Transverse colon (tissue), 4 donors: ENCODE data around the gene CDKN1B. TPM values are rescaled to one million over a fixed set of nuclear protein-coding genes. Genes with fewer than 3 reads are reported as not detected.
"Not testable (repeated sequence)": the region's sequence is repeated elsewhere in the genome, so short reads cannot be mapped to it uniquely, and the experiment has no call there.

Experiments used
- DNase-seq: peaks from one replicate; pipeline ENCODE4 v3.0.0-alpha.2; 2019
- H3K27ac ChIP-seq, 4 donors: fragments of 200-600 bp; sonication (generic); 2 replicates each; pipeline ENCODE4 v1.5.1; 2016 to 2018; ENCODE audit warnings: inconsistent platforms in 4 of 4
- H3K27me3 ChIP-seq: fragments of 200-600 bp; sonication (generic); 2 replicates; pipeline ENCODE4 v1.5.1; 2017; ENCODE audit warnings: inconsistent platforms
- H3K36me3 ChIP-seq, 4 donors: fragments of 200-600 bp; sonication (generic); 2 replicates each; pipeline ENCODE4 v1.5.1; 2017 to 2019; ENCODE audit warnings: inconsistent platforms in 4 of 4
- H3K4me1 ChIP-seq, 4 donors: fragments of 200-600 bp; sonication (generic); 2 replicates each; pipeline ENCODE4 v1.5.1; 2017 to 2020; ENCODE audit warnings: inconsistent platforms in 4 of 4
- H3K4me3 ChIP-seq, 4 donors: fragments of 200-600 bp; sonication (generic); 1 replicate in 1 of 4; 2 replicates in 3 of 4; pipeline versions ENCODE4 v1.5.1 to v1.6.1; 2017 to 2019; ENCODE audit warnings: inconsistent platforms in 4 of 4
- H3K9me3 ChIP-seq, 2 donors: fragments of 200-600 bp; sonication (generic); 2 replicates each; pipeline ENCODE4 v1.5.1; 2017 to 2019; ENCODE audit warnings: inconsistent platforms in 2 of 2
- CTCF ChIP-seq, 5 experiments: fragments of 200-600 bp in 3 of 5; fragments of 450-650 bp in 2 of 5; sonication (generic) in 3 of 5; IDR thresholded peaks; 1 replicate in 2 of 5; 2 replicates in 3 of 5; pipeline ENCODE4 v1.5.1; 2016 to 2017; ENCODE audit warnings: antibody characterized with exemption in 5 of 5, inconsistent platforms in 3 of 5, mild to moderate bottlenecking in 2 of 5, moderate library complexity in 1 of 5
- EP300 ChIP-seq: sonication (generic); formaldehyde crosslinking; IDR thresholded peaks from one replicate; pipeline ENCODE4 v1.6.1; 2017; ENCODE audit warnings: antibody characterized with exemption, low read depth
- POLR2A ChIP-seq: fragments of 450-650 bp; IDR thresholded peaks from one replicate; pipeline ENCODE4 v1.6.1; 2016; ENCODE audit warnings: antibody characterized with exemption, mild to moderate bottlenecking, moderate library complexity
- POLR2AphosphoS5 ChIP-seq, 3 donors: sonication (generic); formaldehyde crosslinking; IDR thresholded peaks; one replicate each; pipeline ENCODE4 v1.6.1; 2016; ENCODE audit warnings: antibody characterized with exemption in 3 of 3
- WGBS, 2 donors: methylation state at CpG; one replicate each; pipeline ENCODE4 v1.1.5; 2018; ENCODE audit warnings: low coverage in 1 of 2; 5-methylcytosine and 5-hydroxymethylcytosine counted together
- in situ Hi-C, 4 donors: fragments of 200-750 bp; cut with MboI; loops; one replicate each; pipeline versions ENCODE4 v1.15.0 to v1.15.1; 2017; ENCODE audit warnings: low sequenced_read_pairs in 3 of 4, low pct_ligation_motif_present in 1 of 4, low pct_unique_long_range_greater_than_20kb in 1 of 4
- intact Hi-C: fragments of 100-400 bp; cut with DNase I; formaldehyde crosslinking; loops from one replicate; pipeline ENCODE4 v1.15.1; 2023; ENCODE audit warnings: low total_unique reads
- total RNA-seq, 4 donors: library from RNA; depleted of rRNA; stranded (reverse); fragments of >200 nt; gene quantifications; one replicate each; pipeline ENCODE4 v1.1.0, GENCODE V29; 2016

Gene CDKN1B
- total RNA-seq, 4 donors from 2014 or later, result 14.1 to 58.3 (median 54.1) TPM

DNA sequence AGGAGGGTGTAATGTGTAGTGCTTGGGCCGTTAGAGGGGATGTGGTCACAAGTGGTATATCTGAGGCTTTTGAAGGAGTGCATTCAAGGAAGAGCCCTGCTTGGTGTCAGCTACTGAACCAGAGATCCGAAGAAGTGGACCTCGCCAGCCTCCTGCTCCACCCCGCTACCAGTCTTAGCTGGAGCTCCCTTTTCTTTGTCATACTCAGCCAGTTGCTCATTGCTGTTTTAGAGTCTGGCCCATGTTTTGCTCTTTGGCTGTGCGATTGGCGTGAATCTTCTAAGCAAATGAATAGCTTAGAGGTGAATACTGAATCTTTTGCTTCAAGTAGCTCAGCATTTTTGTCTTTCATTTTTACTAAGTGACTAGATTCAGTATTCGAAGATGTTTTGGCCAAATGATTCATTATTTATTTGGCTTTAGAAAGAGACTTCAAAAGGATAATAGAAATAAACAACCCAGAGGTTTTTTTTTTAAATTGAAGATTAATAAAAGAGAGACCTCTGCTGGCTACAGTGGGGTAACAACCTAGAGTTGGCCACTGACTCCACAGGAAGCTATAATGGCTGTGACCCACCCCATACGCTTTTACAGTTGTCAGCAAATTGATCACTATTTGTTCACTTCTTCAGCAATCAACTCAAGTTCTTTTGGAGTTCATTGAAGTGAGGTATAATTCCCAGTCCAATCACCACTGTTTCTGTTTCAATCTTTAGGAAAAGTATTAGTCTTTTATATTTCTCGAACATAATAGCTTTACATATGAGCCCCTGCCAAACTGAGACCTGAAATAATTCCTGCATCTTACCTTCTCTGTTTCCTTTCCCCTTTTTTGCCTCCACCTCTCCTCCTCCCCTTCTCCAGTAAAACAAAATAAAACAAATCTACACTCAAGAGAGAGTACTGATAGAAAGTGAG, 19.9 kb downstream of the CDKN1B start:
- Histone ChIP-seq H3K27me3 (no peaks in the 10 kb centered on the region), H3K27ac (peak overlapping the region; percentile 72 to 80 (median 75)), H3K9me3 (no peaks in the 10 kb centered on the region), H3K4me1 (peaks cover 9 to 50% (median 19%) of the 10 kb centered on the region in 4 donors), H3K36me3 (no peaks in the 10 kb centered on the region), H3K4me3 (peak overlapping the region in 1 of 4 donors; percentile 17)
- peak; percentile 46 for DNase-seq
- in situ Hi-C loops, result no loop called here
- intact Hi-C loops, result no loop called here
- 28 to 36% methylated on average over 9 of the region's 9 CpGs for WGBS, 2 donors
- TF ChIP-seq CTCF (IDR thresholded peaks at IDR 0.05) (peak; percentile 50 to 67 (median 63)), EP300 (no peak)

DNA sequence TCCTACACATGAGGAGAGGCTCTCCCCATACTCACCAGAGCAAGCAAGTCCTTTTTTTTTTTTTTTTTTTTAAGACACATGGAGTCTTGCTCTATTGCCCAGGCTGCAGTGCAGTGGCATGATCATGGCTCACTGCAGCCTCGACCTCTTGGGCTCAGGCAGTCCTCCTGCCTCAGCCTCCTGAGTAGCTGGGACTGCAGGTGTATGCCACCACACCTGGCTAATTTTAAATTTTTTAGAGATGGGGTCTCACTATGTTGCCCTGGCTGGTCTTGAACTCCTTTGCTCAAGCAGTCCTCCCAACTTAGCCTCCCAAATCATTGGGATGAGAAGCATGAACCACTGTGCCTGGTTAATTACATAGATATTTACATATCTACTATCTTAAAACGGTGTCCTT, 21.0 kb downstream of the CDKN1B start:
- WGBS, 2 donors, result 76 to 100% methylated on average over 1 to 2 of the region's 2 CpGs
- H3K36me3 ChIP-seq, in situ Hi-C loops: not testable (repeated sequence)

DNA sequence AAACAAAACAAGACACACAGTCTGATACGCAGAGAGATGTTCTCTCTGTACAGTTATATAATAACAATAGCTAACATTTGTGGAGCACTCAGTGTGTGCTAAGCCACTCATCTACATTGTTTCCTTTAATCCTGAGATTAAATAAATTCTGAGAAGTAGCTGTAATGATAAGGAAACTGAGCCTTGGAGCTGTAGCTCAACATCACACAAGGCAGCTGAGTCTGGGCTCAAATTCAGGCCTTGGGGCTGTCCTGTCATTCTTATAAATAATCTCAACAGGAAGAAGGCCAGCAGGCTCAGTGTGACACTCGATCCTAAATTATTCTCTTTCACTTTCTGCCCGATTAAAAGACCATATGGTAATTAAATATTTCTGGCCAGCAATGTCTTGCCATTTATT, 24.5 kb downstream of the CDKN1B start:
- no peaks in the 10 kb centered on the region for H3K36me3 ChIP-seq
- peaks cover 9 to 37% (median 15%) of the 10 kb centered on the region in 4 donors for H3K4me1 ChIP-seq
- in situ Hi-C loops (no loop called here), intact Hi-C loops (no loop called here)
- no peaks in the 10 kb centered on the region for H3K27me3 ChIP-seq
- H3K9me3 ChIP-seq, result no peaks in the 10 kb centered on the region
- H3K4me3 ChIP-seq, result no peak overlapping the region
- no peak for DNase-seq
- WGBS, 2 donors, result 30 to 67% methylated on average over 1 to 3 of the region's 3 CpGs
- H3K27ac ChIP-seq, result no peak overlapping the region
- TF ChIP-seq POLR2A (no peak), EP300 (no peak), POLR2AphosphoS5 (IDR thresholded peaks at IDR 0.05) (no peak), CTCF (IDR thresholded peaks at IDR 0.05) (no peak)

More for the DNA sequence above, 21.0 kb downstream of the CDKN1B start:
- H3K4me1 ChIP-seq, result peaks cover 9 to 51% (median 19%) of the 10 kb centered on the region in 4 donors
- H3K27ac ChIP-seq, H3K9me3 ChIP-seq, intact Hi-C loops, DNase-seq, H3K4me3 ChIP-seq, H3K27me3 ChIP-seq: not testable (repeated sequence)

GRCh38 chr12:12744546-12745305, 27.6 kb downstream of the CDKN1B start:
- TF ChIP-seq POLR2AphosphoS5 (IDR thresholded peaks at IDR 0.05) (peak in 1 of 3 donors; percentile 25), CTCF (IDR thresholded peaks at IDR 0.05) (no peak)
- Histone ChIP-seq H3K9me3 (no peaks in the 10 kb centered on the region), H3K4me3 (no peak overlapping the region), H3K36me3 (no peaks in the 10 kb centered on the region), H3K4me1 (peaks cover 6 to 27% (median 10%) of the 10 kb centered on the region in 4 donors), H3K27ac (peak overlapping the region; percentile 52 to 70 (median 66)), H3K27me3 (no peaks in the 10 kb centered on the region)
- intact Hi-C loops (no loop called here), in situ Hi-C loops (no loop called here)
- peak; percentile 29 for DNase-seq
- 51 to 69% methylated on average over 6 to 8 of the region's 8 CpGs for WGBS, 2 donors
